ENCODE measurements around the gene NUP210L.
"Not testable (repeated sequence)": the region's sequence is repeated elsewhere in the genome, so short reads cannot be mapped to it uniquely, and the experiment has no call there.

The NUP210L gene

GRCh38 chr1:154167461-154167860 is 12.6 kb upstream of the NUP210L start:
- DNase-seq: no peak

DNA sequence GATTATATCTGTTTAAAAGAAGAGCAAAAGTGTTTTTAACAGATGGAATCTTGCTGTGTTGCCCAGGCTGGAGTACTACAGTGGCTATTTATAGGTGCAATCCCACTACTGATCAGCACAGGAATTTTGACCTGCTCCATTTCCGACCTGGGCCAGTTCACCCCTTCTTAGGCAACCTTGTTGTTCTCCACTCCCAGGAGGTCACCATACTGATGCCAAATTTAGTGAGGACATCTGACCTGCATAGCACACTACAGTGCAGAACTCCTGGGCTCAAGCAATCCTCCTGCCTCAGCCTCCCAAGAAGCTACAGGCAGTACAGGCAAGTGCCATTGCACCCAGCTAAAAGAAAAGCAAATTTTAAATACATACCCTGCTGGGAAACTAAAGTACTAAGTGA is 11.3 kb upstream of the NUP210L start:
- no peak for DNase-seq

- no peak for DNase-seq
Observed at GRCh38 chr1:154159554-154159953, 4.7 kb upstream of the NUP210L start.

DNA sequence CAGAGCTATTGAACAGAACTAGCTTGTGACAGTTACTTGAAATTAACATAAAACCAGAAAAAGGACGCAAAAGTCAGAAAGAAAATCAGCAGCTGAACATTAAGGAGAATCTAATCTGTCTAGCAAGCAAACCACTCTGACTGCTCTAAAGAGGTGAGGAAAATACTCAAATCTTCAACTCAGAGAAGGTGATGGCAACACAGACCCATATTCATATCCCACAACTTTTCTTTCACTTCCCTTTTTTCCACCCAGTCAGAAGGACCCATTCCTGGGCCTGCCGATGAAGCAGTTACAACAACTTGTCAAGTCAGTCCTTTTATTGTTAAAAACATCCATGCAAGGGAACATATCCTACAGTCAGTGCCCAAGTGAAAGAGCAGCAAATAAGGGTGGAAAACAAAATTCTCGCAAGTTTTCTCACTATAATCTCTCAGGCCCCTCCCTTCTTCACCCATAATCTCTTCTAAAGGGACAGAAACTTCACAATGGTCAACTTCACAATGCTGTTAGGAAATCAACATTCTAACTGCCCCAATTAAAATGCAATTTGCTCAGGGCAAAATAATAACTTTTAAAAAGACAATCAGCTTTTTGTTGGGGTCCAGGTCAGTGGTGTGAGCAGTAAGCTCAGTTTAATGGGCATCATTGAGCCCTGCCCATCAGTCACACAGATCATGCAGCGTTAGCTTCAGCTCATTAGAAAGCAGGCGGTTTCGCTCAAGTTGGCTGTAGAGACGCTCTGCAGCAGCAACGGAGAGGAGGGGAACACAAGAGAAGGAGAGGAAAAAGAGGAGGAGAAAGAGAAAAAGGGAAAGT is 3.6 kb upstream of the NUP210L start:
- DNase-seq: no peak

DNA sequence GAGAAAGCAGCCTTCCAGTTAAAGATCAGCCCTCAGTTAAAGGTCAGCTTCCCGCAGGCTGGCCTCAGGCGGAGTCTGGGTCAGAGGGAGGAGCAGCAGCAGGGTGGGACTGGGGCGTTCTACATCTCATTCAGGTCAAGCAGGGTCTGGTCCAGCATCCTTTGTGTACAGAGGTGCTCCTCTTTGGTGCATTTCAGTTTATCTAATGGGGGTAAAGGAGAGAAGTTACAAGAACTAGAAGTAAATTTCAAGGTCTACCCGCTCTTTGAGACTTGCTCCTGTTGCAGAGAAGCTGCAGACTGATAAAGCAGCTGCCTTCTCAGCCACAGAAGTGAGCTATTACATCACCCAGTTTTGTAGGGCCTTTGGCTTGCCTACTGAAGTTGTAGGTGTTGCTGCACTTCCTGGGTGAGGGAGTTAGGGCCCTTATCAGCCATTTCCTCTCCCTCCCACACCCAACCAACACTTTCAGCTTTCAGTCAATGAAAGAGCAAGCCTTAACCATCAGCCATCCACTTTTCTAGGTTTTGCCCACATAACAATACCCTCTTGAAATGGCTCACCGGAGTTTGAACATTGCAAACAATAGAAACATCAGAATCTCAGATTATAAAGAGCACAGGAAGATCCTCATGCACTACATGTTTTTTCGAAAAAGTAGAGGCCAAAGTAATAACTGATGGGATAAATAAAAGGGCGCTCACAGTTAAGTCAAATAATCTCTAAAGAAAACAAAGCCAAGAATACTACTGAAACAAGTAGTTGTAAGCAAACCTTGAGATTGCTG is 2.8 kb upstream of the NUP210L start:
- DNase-seq: peak; percentile 55 to 70

- DNase-seq: no peak
Observed at GRCh38 chr1:154155251-154155650, 378 bp upstream of the NUP210L start.

DNA sequence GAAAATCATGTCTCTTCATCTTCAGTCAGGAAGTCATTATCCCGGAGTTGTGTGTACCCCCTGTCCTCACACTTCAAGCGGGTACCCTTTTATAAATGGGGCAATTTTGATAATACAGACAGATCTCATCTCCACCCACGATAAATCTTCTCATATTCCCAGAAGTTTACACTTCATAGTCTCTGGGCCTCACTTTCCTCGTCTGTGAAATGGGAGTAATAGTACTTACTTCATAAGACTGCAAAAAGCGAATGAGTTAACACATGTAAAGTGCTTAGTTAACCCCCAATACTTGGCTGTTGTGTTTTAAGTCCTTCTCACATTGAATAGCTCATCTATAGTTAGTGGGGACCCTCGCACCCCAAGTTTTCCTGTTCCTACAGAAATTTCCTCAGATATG is 820 bp downstream of the NUP210L start:
- DNase-seq: no peak

DNA sequence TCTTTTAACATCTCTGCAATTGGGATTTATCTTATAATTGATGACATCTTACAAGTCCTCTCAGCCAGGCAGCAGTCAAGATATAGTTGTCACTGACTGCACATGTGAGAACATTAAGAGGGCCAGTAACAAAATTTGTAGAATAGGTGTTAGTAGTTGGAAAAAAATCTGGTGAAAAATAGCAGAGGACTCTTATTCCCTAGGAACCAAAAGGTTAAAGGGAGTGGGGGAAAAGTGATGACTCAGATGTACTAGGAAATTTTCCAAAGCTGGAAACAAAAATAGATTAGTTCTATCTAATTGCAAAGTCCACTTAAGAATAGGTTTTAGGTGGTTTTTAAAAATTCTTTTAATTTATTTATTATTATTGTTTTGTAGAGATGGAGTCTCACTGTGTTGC is 3.6 kb downstream of the NUP210L start:
- no peak for DNase-seq

DNA sequence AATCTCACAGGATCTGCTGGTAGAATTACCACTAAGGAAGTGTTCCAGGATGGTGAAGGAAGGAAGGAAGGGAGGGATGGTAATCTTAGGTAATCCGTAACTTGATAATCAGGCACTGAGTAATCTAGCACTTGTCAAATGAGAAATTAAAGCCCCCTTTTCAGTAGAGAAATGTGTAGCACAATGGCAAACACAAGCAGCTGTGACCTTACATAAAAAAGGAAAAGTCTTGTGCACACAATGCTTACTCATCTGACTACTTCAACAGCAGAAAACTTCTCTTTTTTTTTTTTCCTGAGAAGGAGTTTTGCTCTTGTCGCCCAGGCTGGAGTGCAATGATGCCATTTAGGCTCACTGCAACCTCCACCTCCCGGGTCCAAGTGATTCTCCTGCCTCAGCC is 6.1 kb downstream of the NUP210L start:
- no peak for DNase-seq

DNA sequence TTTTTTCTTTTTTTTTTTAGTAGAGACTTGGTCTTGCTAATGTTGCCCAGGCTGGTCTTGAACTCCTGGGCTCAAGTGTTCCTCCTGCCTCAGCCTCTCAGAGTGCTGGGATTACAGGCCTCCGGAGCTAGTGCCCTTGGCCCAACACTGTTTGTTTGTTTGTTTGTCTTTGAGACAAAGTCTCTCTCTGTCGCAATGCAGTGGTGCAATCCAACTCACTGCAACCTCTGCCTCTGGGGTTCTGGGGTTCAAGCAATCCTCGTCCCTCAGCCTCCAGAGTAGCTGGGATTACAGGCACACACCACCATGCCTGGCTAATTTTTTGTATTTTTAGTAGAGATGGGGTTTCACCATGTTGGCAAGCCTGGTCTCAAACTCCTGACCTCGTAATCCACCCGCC is 7.4 kb downstream of the NUP210L start:
- not testable (repeated sequence) for DNase-seq

DNA sequence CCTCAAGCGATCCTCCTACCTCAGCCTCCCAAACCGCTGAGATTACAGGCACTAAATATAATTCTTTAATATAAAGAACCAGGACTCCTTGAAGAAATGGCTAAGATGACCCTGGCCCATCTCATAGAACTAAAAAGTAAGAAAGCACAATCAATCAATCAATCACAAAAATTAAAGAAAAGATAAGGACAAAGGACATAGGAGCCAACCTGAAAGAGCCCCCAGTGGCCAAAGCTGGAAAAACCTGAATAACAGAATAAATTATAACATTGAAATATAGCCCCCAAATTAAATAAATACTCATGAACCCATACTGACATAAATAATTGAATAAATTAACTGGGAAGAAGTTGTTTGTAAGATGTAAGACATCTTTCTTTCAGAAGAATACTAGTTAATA is 8.9 kb downstream of the NUP210L start:
- DNase-seq: no peak

DNA sequence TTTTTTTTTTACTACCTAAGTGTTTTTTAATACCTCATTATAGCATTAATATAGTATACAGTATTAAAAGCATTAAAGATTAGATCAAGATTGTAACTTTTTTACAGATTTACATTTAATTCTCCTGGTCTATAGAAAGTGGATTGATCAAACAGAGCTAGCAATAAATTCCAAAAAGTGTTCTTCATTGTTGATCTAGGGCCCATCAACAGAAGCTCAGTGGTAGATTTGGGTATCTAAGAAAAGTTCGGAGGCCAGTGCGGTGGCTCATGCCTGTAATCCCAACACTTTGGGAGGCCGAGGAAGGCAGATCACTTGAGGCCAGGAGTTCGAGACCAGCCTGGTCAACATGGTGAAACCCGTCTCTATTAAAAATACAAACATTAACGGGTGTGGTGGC is 12.5 kb downstream of the NUP210L start:
- DNase-seq: no peak

DNA sequence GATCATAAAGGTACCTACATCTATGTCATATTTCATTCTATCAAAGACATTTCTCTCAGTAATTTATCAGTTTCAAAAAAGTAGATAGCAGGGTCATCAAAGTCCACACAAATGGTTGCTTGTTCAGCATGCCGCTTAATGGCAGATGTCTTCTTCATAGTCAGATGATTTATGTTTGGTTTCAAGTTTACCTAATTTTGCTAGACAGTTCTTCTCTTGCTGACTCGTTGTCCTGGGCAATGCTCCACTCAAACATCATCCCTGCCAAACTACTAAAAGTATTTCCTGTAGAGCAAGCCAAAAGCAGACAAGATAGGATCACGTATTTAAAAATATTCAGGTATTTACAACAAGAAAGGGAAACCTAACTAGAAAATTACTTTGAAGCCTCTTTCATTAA is 13.6 kb downstream of the NUP210L start:
- DNase-seq: no peak

GRCh38 chr1:154137888-154138287 is 17.0 kb downstream of the NUP210L start:
- DNase-seq: no peak

DNA sequence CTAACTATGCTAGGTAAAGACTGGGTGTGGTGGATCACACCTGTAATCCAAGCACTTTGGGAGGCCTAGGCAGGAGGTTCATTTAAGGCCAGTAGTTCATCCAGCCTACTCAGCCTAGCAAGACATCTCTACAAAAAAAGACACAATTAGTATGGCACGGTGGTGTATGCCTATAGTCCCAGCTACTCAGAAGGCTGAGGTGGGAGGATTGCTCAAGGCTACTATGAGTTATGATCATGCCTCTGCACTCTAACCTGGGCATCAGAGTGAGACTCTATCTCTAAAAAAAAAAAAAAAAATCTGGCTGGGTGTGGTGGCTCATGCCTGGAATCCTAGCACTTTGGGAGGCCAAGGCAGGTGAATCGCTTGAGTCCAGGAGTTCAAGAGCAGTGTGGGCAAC is 21.6 kb downstream of the NUP210L start:
- DNase-seq: no peak

GRCh38 chr1:154129391-154129970 is 25.4 kb downstream of the NUP210L start:
- DNase-seq: no peak

- not testable (repeated sequence) for DNase-seq
Observed at GRCh38 chr1:154123205-154123604, 31.7 kb downstream of the NUP210L start.

DNA sequence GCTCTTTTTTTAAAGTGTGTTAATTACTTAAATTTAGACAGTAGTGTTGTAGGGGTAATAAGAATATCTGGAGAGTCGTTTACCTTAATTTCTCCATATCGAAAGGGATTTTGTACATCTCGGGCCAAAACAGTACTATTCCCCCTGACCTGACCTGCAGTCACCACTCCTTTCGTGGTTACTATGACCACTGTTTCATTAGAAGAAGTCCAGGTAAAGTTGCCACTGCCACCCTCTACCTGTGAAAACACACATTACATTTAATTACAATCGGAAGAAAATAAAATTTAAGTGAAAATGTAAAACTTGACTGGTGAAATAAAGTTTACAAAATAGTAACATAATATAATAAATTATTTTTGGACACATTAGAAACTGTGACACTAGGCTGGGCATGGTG is 37.2 kb downstream of the NUP210L start:
- no peak for DNase-seq

GRCh38 chr1:154115180-154115579 is 39.7 kb downstream of the NUP210L start:
- no peak for DNase-seq

DNA sequence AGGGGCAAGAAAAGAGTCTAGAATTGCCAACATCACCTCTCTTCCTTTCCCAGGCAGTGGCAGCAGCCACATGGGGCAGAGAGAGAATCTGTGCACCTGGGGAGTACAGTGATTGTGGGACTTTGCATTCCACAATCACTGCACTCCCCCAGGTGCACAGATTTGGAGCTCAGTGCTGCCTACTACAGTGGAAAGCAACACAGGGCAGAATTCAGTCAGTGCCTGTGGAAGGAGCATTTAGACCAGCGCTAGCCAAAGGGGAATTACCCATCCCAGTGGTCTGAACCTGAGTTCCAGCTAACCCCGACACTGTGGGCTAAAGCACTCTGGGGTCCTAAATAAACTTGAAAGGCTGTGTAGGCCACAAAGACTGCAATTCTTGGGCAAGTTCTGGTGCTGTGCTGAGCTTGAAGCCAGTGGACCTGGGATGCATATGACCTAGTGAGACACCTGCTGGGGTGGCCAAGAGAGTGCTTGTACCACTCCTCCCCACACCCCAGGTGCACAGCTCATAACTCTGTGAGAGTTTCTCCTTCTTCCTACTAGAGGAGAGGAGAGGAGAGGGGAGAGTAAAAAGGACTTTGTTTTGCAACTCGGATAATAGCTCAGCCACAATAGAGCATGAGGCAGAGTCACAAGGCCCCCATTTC is 50.3 kb downstream of the NUP210L start:
- no peak for DNase-seq

DNA sequence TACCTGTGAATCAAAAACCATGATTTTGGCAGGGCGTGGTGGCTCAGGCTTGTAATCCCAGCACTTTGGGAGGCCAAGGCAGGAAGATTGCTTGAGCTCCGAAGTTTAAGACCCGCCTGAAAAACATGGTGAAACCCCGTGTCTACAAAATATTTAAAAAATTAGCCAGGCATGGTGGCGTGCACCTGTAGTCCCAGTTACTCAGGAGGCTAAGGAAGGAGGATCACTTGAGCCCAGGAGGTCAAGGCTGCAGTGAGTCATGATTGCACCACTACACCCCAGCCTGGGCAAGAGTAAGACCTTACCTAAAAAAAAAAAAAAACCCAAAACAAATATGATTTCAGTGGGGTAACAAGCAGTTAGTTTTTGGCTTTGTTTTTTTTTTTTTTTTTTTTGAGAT is 54.7 kb downstream of the NUP210L start:
- DNase-seq: not testable (repeated sequence)

- DNase-seq: no peak
Observed at GRCh38 chr1:154097873-154098272, 57.0 kb downstream of the NUP210L start.

DNA sequence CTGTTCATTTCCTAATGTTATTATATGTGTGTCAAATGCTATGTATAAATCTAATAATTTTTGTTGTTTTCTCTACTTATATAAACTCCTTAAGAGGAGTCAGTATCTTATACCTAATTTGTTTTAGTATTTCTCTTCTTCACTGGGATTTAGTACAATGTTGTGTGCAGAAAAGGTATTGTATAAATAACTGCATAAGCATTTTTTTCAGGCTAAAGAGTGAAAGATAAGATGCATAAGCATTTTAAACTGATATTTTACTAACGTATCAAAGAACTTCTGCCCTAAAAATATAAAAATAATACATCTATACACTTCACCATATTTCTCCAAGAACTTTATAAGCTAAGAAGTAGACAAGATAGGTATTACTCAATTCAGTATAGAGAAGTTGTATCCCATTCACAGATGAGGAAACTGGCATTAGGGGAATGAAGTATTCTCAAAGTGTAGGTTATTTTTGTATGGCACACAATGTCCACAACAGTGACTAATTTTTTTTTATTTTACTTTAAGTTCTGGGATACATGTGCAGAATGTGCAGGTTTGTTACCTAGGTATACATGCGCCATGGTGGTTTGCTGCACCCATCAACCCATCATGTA is 59.3 kb downstream of the NUP210L start:
- no peak for DNase-seq

All from stimulated activated CD4-positive, alpha-beta T cell treated with anti-CD3 and anti-CD28 coated beads, Interleukin-2, amount 100 ng/mL, for 24 hours (primary cell).